Measurements from ENCODE around the gene COMMD9. TPM values are rescaled to one million over a fixed set of nuclear protein-coding genes. Genes with fewer than 3 reads are reported as not detected.
A peak's percentile ranks its signal among the peaks of the same experiment; 100 is the strongest.

COMMD9 gene
- total RNA-seq, 1 donor from 2014 or later, result 52.5 TPM

DNA sequence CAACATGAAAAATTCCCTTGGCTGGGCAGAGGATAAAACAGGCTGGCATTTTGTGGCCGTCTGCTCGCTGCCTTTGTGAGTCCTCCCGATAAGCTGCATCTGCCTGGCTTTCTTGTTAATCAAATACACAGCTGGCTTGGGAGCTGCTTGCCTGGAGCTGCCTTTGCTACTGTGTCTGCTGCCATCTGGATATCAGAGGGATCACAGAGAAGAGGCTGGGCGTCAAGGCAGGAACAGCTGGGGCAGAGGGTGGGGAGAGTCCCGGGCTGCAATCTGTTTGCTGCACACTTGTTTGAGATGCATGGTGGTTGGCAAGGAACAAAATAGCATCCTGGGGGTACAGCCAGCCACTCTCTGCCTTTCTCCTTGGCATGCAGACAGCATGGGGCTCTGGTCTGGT, 36.0 kb downstream of the COMMD9 start:
- Mint-ChIP-seq H3K4me1 (ENCODE audit: low read depth) (peaks cover 19% of the 10 kb centered on the region), H3K27ac (ENCODE audit: unreplicated experiment) (no peak overlapping the region), H3K36me3 (ENCODE audit: low read depth) (no peaks in the 10 kb centered on the region), H3K27me3 (ENCODE audit: low read depth) (peaks cover 4% of the 10 kb centered on the region), H3K9me3 (ENCODE audit: low read depth) (peaks cover 15% of the 10 kb centered on the region), H3K4me3 (ENCODE audit: unreplicated experiment) (no peak overlapping the region)
- DNase-seq (ENCODE audit: low spot score), result no peak
- TF ChIP-seq, protein P1, sequence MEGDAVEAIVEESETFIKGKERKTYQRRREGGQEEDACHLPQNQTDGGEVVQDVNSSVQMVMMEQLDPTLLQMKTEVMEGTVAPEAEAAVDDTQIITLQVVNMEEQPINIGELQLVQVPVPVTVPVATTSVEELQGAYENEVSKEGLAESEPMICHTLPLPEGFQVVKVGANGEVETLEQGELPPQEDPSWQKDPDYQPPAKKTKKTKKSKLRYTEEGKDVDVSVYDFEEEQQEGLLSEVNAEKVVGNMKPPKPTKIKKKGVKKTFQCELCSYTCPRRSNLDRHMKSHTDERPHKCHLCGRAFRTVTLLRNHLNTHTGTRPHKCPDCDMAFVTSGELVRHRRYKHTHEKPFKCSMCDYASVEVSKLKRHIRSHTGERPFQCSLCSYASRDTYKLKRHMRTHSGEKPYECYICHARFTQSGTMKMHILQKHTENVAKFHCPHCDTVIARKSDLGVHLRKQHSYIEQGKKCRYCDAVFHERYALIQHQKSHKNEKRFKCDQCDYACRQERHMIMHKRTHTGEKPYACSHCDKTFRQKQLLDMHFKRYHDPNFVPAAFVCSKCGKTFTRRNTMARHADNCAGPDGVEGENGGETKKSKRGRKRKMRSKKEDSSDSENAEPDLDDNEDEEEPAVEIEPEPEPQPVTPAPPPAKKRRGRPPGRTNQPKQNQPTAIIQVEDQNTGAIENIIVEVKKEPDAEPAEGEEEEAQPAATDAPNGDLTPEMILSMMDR (IDR thresholded peaks at IDR 0.05), result no peak

DNA sequence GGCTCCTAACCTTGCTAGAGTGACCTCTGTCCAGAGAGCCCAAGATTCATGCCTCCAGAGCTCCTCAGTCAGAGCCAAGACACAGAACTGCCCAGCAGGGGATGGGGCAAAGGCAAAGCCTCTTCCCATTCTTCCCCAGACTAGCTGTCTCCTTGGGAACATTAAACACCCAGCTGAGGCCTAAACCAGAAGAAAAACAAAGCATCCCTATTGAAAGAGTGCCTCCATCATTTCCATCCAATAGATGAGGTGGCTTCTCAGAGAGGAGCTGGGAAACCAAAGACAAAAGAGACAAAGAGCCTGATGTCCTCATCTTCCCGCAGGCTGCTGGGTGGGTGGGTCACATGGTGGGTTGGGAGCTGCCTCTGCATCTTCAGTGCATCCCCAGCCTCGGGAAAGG, 37.4 kb downstream of the COMMD9 start:
- TF ChIP-seq, protein P1 (IDR thresholded peaks at IDR 0.05), result no peak
- H3K4me3 Mint-ChIP-seq (ENCODE audit: unreplicated experiment), result no peak overlapping the region
- H3K27ac Mint-ChIP-seq (ENCODE audit: unreplicated experiment), result no peak overlapping the region
- peaks cover 5% of the 10 kb centered on the region for H3K27me3 Mint-ChIP-seq (ENCODE audit: low read depth)
- DNase-seq (ENCODE audit: low spot score), result no peak
- H3K9me3 Mint-ChIP-seq (ENCODE audit: low read depth), result peaks cover 15% of the 10 kb centered on the region
- H3K4me1 Mint-ChIP-seq (ENCODE audit: low read depth), result peaks cover 19% of the 10 kb centered on the region
- H3K36me3 Mint-ChIP-seq (ENCODE audit: low read depth), result no peaks in the 10 kb centered on the region

DNA sequence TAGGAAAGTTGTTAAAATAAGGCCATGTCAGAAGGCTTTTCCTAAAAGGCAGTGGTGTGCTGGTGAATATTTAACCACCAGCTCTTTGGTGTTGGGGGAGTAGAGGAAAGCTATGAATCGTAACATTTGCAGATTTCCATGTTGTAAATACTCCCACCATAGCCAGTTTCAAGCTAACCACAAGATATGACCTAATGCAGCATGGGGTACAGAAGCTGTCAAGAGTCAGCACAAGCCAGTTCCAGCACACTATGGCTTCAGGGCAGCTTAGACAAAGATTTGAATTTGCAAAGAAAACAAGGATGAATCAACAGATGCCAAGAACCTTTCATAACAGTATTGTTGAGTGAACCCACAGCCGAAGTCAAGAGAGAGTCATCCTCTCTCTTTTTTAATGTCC, 40.0 kb downstream of the COMMD9 start:
- peak overlapping the region; percentile 19 for H3K27ac Mint-ChIP-seq (ENCODE audit: unreplicated experiment)
- no peak for DNase-seq (ENCODE audit: low spot score)
- peaks cover 15% of the 10 kb centered on the region for H3K9me3 Mint-ChIP-seq (ENCODE audit: low read depth)
- peaks cover 12% of the 10 kb centered on the region for H3K4me1 Mint-ChIP-seq (ENCODE audit: low read depth)
- no peak overlapping the region for H3K4me3 Mint-ChIP-seq (ENCODE audit: unreplicated experiment)
- H3K27me3 Mint-ChIP-seq (ENCODE audit: low read depth), result peaks cover 6% of the 10 kb centered on the region
- TF ChIP-seq, protein P1 (IDR thresholded peaks at IDR 0.05), result no peak
- H3K36me3 Mint-ChIP-seq (ENCODE audit: low read depth), result peaks cover 1% of the 10 kb centered on the region

DNA sequence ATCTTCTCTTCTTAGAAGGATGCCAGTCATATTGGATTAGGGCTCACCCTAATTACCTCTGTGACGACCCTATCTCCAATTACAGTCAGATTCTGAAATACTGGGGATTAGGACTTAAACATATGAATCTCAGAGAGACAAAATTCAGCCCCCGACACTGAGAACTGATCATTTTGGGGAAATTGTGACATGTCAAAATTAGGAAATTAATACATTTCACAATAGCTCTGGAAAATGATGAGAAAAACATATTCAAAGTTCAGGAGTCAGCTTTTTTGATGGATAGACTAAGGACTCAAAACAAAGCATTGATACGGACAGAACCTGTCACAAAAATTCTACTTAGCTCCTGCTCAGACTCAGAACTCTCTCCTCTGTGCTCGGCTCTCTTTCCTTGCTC, 40.8 kb downstream of the COMMD9 start:
- Mint-ChIP-seq H3K27ac (ENCODE audit: unreplicated experiment) (no peak overlapping the region), H3K27me3 (ENCODE audit: low read depth) (peaks cover 6% of the 10 kb centered on the region), H3K36me3 (ENCODE audit: low read depth) (peaks cover 1% of the 10 kb centered on the region), H3K4me3 (ENCODE audit: unreplicated experiment) (no peak overlapping the region), H3K9me3 (ENCODE audit: low read depth) (peaks cover 15% of the 10 kb centered on the region), H3K4me1 (ENCODE audit: low read depth) (peaks cover 12% of the 10 kb centered on the region)
- TF ChIP-seq, protein P1 (IDR thresholded peaks at IDR 0.05), result no peak
- DNase-seq (ENCODE audit: low spot score), result no peak

DNA sequence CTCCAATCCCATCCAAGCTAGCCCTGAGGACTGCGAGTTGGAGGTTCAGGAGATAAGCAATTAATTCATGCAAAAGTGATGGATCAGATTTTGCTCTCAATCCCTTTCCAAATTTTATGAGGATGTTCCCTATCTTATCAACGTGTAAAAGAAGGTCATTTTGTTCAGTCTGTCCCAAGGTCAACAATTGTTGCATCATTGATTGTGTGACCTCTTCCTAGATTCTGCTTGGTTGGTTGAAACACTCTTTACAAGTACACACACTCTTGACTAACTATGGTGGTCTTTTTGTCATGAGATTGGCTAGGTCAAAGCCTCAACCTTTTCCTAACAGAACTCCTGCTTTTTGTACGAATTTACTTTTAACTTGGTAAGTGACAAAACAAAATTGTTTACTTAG, 41.7 kb downstream of the COMMD9 start:
- peaks cover 15% of the 10 kb centered on the region for H3K9me3 Mint-ChIP-seq (ENCODE audit: low read depth)
- H3K36me3 Mint-ChIP-seq (ENCODE audit: low read depth), result peaks cover 1% of the 10 kb centered on the region
- peaks cover 6% of the 10 kb centered on the region for H3K27me3 Mint-ChIP-seq (ENCODE audit: low read depth)
- TF ChIP-seq, protein P1 (IDR thresholded peaks at IDR 0.05), result no peak
- no peak for DNase-seq (ENCODE audit: low spot score)
- no peak overlapping the region for H3K4me3 Mint-ChIP-seq (ENCODE audit: unreplicated experiment)
- peaks cover 12% of the 10 kb centered on the region for H3K4me1 Mint-ChIP-seq (ENCODE audit: low read depth)
- H3K27ac Mint-ChIP-seq (ENCODE audit: unreplicated experiment), result no peak overlapping the region

All from chondrocyte (in vitro differentiated cells).